Measurements from ENCODE around the gene ENTPD7.

DNA sequence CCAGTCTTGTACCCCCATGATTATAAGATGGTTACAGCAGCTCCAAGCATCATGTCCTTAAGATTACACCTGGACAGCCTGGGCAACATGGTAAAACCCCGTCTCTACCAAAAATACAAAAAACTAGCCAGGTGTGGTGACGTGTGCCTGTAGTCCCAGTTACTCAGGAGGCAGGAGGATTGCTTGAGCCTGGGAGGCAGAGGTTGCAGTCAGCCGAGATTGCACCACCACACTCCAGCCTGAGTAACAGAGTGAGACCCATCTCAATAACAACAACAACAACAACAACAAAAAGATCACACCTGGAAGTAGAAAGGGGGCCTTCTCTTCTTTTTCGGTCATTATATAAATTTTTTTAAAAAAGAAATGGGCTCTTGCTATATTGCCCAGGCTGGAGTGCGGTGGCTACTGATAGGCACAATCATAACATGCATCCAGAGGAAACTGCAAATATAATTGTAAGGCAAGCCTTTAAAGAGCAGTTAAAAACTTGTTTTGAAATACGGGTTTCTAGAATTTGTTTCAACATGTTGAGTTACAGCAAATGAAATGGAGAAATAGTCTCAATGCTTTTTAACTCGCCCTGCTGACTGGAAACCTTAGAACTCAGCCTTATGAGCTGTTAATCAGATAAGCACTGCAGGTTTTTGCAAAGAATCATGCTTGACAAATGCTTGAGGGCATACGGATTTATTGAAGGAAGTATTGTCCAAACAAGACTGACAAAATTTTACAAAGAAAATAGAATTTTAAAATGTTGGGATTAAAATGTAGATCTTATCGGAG is 4.7 kb upstream of the ENTPD7 start:
- TF ChIP-seq CTCF (IDR thresholded peaks at IDR 0.05; ENCODE audit: borderline replicate concordance, extremely low read depth, low read length, poor library complexity, severe bottlenecking) (no peak), EZH2 (IDR thresholded peaks at IDR 0.05; ENCODE audit: borderline replicate concordance, low read depth, low read length, severe bottlenecking) (no peak)
